Glutamatergic neuron (in vitro differentiated cells): ENCODE results near the gene SPON1. TPM values are rescaled to one million over a fixed set of nuclear protein-coding genes. Genes with fewer than 3 reads are reported as not detected.

Experiments used
- DNase-seq: peaks from one replicate; pipeline ENCODE4 v3.0.0; 2022
- H3K27ac Mint-ChIP-seq: one replicate; pipeline ENCODE4 v1.8.0; 2020; ENCODE audit warnings: mild to moderate bottlenecking, mixed read lengths, inconsistent platforms; ENCODE audit not compliant: unreplicated experiment
- H3K27me3 Mint-ChIP-seq: one replicate; pipeline ENCODE4 v1.8.0; 2020; ENCODE audit warnings: mild to moderate bottlenecking, moderate library complexity, mixed read lengths, inconsistent platforms; ENCODE audit not compliant: unreplicated experiment
- H3K36me3 Mint-ChIP-seq: one replicate; pipeline ENCODE4 v1.8.0; 2020; ENCODE audit warnings: mild to moderate bottlenecking, mixed read lengths, inconsistent platforms; ENCODE audit not compliant: unreplicated experiment
- H3K4me1 Mint-ChIP-seq: one replicate; pipeline ENCODE4 v1.8.0; 2020; ENCODE audit warnings: mild to moderate bottlenecking, low read depth, mixed read lengths, inconsistent platforms; ENCODE audit not compliant: unreplicated experiment
- H3K4me3 Mint-ChIP-seq: one replicate; pipeline ENCODE4 v1.8.0; 2020; ENCODE audit warnings: mild to moderate bottlenecking, mixed read lengths, inconsistent platforms; ENCODE audit not compliant: unreplicated experiment
- H3K9me3 Mint-ChIP-seq: one replicate; pipeline ENCODE4 v1.8.0; 2020; ENCODE audit warnings: mild to moderate bottlenecking, moderate library complexity, mixed read lengths, inconsistent platforms; ENCODE audit not compliant: unreplicated experiment
- CTCF ChIP-seq: fragments of 200-600 bp; sonication (generic); IDR thresholded peaks from one replicate; pipeline ENCODE4 v1.5.0; 2021; ENCODE audit not compliant: partially characterized antibody, unreplicated experiment
- total RNA-seq: library from RNA; stranded (reverse); fragmentation: NEBNext Ultra II Directional; extraction: Animal tissue kit (Norgen Biotek cat#: 25700); gene quantifications from one replicate; pipeline ENCODE4 v1.2.1, GENCODE V29; 2021; ENCODE audit not compliant: unreplicated experiment

SPON1 gene
- total RNA-seq, 1 donor from 2014 or later = 0.81 TPM

- Mint-ChIP-seq H3K9me3 (peaks cover 4% of the 10 kb centered on the region), H3K27ac (no peak overlapping the region), H3K27me3 (peaks cover 2% of the 10 kb centered on the region), H3K4me1 (no peaks in the 10 kb centered on the region), H3K4me3 (no peak overlapping the region), H3K36me3 (no peaks in the 10 kb centered on the region)
- no peak for TF ChIP-seq CTCF
- DNase-seq = no peak
Measured at GRCh38 chr11:14010665-14011064, 48.1 kb downstream of the SPON1 start.

GRCh38 chr11:14012846-14013245 is 50.3 kb downstream of the SPON1 start:
- H3K27ac Mint-ChIP-seq = no peak overlapping the region
- H3K27me3 Mint-ChIP-seq = no peaks in the 10 kb centered on the region
- H3K4me3 Mint-ChIP-seq = no peak overlapping the region
- H3K36me3 Mint-ChIP-seq = no peaks in the 10 kb centered on the region
- no peaks in the 10 kb centered on the region for H3K9me3 Mint-ChIP-seq
- no peaks in the 10 kb centered on the region for H3K4me1 Mint-ChIP-seq
- DNase-seq = no peak
- TF ChIP-seq CTCF = no peak

- no peaks in the 10 kb centered on the region for H3K4me1 Mint-ChIP-seq
- DNase-seq = no peak
- H3K27ac Mint-ChIP-seq = no peak overlapping the region
Measured at GRCh38 chr11:14015711-14016110, 53.2 kb downstream of the SPON1 start.

GRCh38 chr11:14018441-14018840 is 55.9 kb downstream of the SPON1 start:
- H3K9me3 Mint-ChIP-seq = no peaks in the 10 kb centered on the region
- H3K4me1 Mint-ChIP-seq = no peaks in the 10 kb centered on the region
- no peaks in the 10 kb centered on the region for H3K36me3 Mint-ChIP-seq
- TF ChIP-seq CTCF = no peak
- no peak overlapping the region for H3K4me3 Mint-ChIP-seq
- no peaks in the 10 kb centered on the region for H3K27me3 Mint-ChIP-seq
- no peak for DNase-seq
- no peak overlapping the region for H3K27ac Mint-ChIP-seq

More at GRCh38 chr11:14015711-14016110, 53.2 kb downstream of the SPON1 start:
- Mint-ChIP-seq H3K9me3 (no peaks in the 10 kb centered on the region), H3K36me3 (no peaks in the 10 kb centered on the region), H3K4me3 (no peak overlapping the region), H3K27me3 (no peaks in the 10 kb centered on the region)
- TF ChIP-seq CTCF = no peak

- no peak overlapping the region for H3K27ac Mint-ChIP-seq
Measured at GRCh38 chr11:14021738-14022137, 59.2 kb downstream of the SPON1 start.

More at GRCh38 chr11:14021738-14022137, 59.2 kb downstream of the SPON1 start:
- Mint-ChIP-seq H3K4me1 (no peaks in the 10 kb centered on the region), H3K9me3 (no peaks in the 10 kb centered on the region), H3K27me3 (peaks cover 1% of the 10 kb centered on the region), H3K4me3 (no peak overlapping the region), H3K36me3 (no peaks in the 10 kb centered on the region)
- no peak for TF ChIP-seq CTCF
- no peak for DNase-seq
